ENCODE results near the gene USP54.

Gene USP54

DNA sequence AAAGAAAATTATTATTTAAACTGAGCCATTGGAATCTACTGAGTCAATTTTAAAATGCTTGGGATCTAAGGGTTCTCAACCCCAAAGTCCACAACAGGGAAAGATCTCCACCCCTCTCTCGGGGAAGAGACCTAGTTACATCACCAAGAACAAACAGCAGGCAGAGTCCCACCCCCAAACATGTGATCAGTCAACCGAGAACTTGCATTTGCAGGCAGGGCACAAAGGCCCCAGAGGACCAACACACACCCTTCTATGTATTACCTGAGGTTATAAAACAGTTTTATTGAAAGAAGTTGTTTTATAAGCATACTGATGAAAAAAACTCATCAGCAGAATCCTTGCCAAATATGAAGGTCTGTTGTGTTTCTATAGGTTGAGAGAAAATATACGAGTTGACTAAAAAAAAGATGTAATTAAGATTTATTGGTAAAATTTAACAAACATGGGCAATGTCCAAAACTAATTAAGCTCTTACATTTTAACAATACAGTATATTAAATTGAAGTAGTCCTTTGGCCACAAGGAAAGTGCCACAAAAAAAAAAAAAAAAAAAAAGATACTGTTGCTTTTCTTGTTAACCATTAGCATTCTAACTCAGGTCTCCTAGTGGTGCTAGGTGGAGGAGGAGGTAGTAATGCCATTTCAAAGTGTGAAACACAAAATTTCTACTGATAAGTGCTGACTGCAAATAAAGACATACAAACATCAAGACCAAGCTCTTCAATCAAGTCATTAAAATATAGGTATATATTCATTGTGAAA lies 975 bp upstream of the USP54 start (continued):
- TF ChIP-seq, protein P1, sequence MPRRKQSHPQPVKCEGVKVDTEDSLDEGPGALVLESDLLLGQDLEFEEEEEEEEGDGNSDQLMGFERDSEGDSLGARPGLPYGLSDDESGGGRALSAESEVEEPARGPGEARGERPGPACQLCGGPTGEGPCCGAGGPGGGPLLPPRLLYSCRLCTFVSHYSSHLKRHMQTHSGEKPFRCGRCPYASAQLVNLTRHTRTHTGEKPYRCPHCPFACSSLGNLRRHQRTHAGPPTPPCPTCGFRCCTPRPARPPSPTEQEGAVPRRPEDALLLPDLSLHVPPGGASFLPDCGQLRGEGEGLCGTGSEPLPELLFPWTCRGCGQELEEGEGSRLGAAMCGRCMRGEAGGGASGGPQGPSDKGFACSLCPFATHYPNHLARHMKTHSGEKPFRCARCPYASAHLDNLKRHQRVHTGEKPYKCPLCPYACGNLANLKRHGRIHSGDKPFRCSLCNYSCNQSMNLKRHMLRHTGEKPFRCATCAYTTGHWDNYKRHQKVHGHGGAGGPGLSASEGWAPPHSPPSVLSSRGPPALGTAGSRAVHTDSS (tag by site-specific recombination; IDR thresholded peaks at IDR 0.05) = no peak
- TF ChIP-seq KLF8 (tag by site-specific recombination; IDR thresholded peaks at IDR 0.05) (no peak), ZNF16 (tag by site-specific recombination; IDR thresholded peaks at IDR 0.05; ENCODE audit: low read depth) (no peak), IKZF3 (tag by site-specific recombination; IDR thresholded peaks at IDR 0.05) (peak; percentile 47; the same call in 1 of the 2 replicates), KLF9 (tag by site-specific recombination; IDR thresholded peaks at IDR 0.05; ENCODE audit: low read depth) (peak; percentile 36; the same call in 1 of the 2 replicates), KLF10 (tag by site-specific recombination; IDR thresholded peaks at IDR 0.05) (peak; percentile 84), ZNF146 (tag by site-specific recombination; IDR thresholded peaks at IDR 0.05) (no peak), ZXDB (tag by site-specific recombination; IDR thresholded peaks at IDR 0.05) (0 out of 2 replicates have a peak, but pooled peaks have one; percentile 32)
- TF ChIP-seq, protein P2, sequence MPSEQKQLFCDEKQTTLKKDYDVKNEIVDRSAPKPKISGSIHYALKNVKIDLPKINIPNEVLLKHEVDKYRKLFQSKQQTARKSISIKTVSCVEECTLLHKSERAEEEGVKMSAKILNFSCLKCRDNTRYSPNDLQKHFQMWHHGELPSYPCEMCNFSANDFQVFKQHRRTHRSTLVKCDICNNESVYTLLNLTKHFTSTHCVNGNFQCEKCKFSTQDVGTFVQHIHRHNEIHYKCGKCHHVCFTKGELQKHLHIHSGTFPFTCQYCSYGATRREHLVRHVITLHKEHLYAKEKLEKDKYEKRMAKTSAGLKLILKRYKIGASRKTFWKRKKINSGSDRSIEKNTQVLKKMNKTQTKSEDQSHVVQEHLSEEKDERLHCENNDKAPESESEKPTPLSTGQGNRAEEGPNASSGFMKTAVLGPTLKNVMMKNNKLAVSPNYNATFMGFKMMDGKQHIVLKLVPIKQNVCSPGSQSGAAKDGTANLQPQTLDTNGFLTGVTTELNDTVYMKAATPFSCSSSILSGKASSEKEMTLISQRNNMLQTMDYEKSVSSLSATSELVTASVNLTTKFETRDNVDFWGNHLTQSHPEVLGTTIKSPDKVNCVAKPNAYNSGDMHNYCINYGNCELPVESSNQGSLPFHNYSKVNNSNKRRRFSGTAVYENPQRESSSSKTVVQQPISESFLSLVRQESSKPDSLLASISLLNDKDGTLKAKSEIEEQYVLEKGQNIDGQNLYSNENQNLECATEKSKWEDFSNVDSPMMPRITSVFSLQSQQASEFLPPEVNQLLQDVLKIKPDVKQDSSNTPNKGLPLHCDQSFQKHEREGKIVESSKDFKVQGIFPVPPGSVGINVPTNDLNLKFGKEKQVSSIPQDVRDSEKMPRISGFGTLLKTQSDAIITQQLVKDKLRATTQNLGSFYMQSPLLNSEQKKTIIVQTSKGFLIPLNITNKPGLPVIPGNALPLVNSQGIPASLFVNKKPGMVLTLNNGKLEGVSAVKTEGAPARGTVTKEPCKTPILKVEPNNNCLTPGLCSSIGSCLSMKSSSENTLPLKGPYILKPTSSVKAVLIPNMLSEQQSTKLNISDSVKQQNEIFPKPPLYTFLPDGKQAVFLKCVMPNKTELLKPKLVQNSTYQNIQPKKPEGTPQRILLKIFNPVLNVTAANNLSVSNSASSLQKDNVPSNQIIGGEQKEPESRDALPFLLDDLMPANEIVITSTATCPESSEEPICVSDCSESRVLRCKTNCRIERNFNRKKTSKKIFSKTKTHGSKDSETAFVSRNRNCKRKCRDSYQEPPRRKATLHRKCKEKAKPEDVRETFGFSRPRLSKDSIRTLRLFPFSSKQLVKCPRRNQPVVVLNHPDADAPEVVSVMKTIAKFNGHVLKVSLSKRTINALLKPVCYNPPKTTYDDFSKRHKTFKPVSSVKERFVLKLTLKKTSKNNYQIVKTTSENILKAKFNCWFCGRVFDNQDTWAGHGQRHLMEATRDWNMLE (tag by site-specific recombination; conservative IDR thresholded peaks at IDR 0.05; ENCODE audit: low read depth) = no peak
- TF ChIP-seq, protein P3, sequence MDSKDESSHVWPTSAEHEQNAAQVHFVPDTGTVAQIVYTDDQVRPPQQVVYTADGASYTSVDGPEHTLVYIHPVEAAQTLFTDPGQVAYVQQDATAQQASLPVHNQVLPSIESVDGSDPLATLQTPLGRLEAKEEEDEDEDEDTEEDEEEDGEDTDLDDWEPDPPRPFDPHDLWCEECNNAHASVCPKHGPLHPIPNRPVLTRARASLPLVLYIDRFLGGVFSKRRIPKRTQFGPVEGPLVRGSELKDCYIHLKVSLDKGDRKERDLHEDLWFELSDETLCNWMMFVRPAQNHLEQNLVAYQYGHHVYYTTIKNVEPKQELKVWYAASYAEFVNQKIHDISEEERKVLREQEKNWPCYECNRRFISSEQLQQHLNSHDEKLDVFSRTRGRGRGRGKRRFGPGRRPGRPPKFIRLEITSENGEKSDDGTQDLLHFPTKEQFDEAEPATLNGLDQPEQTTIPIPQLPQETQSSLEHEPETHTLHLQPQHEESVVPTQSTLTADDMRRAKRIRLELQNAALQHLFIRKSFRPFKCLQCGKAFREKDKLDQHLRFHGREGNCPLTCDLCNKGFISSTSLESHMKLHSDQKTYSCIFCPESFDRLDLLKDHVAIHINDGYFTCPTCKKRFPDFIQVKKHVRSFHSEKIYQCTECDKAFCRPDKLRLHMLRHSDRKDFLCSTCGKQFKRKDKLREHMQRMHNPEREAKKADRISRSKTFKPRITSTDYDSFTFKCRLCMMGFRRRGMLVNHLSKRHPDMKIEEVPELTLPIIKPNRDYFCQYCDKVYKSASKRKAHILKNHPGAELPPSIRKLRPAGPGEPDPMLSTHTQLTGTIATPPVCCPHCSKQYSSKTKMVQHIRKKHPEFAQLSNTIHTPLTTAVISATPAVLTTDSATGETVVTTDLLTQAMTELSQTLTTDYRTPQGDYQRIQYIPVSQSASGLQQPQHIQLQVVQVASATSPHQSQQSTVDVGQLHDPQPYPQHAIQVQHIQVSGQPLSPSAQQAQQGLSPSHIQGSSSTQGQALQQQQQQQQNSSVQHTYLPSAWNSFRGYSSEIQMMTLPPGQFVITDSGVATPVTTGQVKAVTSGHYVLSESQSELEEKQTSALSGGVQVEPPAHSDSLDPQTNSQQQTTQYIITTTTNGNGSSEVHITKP (tag by site-specific recombination; IDR thresholded peaks at IDR 0.05) = peak; percentile 55; the same call in 1 of the 2 replicates

DNA sequence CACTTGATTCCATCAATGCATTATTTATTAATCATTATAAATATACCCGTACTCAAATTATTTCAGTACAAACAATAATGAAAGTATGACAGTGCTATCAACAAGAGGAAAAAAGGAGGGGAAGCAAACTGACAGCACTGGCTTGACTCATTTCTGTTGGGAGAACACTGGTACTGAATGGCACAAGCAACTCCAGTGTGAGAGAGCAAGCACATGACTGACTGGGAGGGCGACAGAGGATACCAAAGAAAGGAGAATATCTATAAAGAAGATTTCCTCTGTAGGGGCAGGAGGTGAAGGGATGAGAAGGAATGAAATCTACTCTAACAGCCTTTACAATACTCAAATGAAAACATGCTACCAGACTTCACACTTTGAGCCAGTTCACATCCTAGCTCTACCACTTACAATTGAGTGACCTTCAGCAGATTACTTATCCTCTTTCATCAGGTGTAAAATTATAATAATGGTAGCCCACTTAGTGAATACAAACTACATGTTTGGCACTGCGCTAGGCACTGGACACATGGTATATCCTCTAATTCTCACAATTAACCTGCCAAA lies 1.5 kb downstream of the USP54 start:
- no peak overlapping the region for H3K4me3 ChIP-seq (ENCODE audit: low read depth, low read length)
- TF ChIP-seq, protein P4, sequence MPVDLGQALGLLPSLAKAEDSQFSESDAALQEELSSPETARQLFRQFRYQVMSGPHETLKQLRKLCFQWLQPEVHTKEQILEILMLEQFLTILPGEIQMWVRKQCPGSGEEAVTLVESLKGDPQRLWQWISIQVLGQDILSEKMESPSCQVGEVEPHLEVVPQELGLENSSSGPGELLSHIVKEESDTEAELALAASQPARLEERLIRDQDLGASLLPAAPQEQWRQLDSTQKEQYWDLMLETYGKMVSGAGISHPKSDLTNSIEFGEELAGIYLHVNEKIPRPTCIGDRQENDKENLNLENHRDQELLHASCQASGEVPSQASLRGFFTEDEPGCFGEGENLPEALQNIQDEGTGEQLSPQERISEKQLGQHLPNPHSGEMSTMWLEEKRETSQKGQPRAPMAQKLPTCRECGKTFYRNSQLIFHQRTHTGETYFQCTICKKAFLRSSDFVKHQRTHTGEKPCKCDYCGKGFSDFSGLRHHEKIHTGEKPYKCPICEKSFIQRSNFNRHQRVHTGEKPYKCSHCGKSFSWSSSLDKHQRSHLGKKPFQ (tag by site-specific recombination; IDR thresholded peaks at IDR 0.05) = peak; percentile 60; the same call in 1 of the 2 replicates
- TF ChIP-seq ZNF660 (tag by site-specific recombination; IDR thresholded peaks at IDR 0.05) (no peak), ZNF514 (tag by site-specific recombination; IDR thresholded peaks at IDR 0.05) (no peak)

More for the DNA sequence above, 1.5 kb downstream of the USP54 start:
- no peaks in the 10 kb centered on the region for H3K36me3 ChIP-seq (ENCODE audit: control insufficient read depth in 2 of 2, insufficient read depth in 1 of 2, low read length in 2 of 2)
- no peak overlapping the region for H3K27ac ChIP-seq (ENCODE audit: extremely low read depth, low read depth, low read length)
- no peaks in the 10 kb centered on the region for H3K9me3 ChIP-seq (ENCODE audit: control insufficient read depth, insufficient read depth, low read depth, low read length)
- POLR2A ChIA-PET = interaction anchor here (0.6 kb wide), 1 partner anchor 30 kb away, joined by 3 read pairs; no protein-coding TSS in a partner anchor
- CTCF ChIA-PET = no interaction called here
- peaks cover 18% of the 10 kb centered on the region for H3K4me1 ChIP-seq (ENCODE audit: control insufficient read depth, insufficient read depth, low read length)

Data from HEK293 (cell line).